Endothelial cell of umbilical vein (primary cell): ENCODE results near the gene POLR3GL. TPM values are rescaled to one million over a fixed set of nuclear protein-coding genes. Genes with fewer than 3 reads are reported as not detected.

Experiments
- BruUV-seq: library from RNA; stranded (reverse); fragments of 400-500 nt; replicated peaks from 2 replicates; lab custom pipeline; 2021; lab: Mats Ljungman, UMichigan
- CTCF ChIA-PET: fragments of 300-600, 350-600 bp; sonication (Branson Sonifier 250); formaldehyde crosslinking; loops from one replicate; lab custom pipeline; 2021; ENCODE audit warnings: antibody characterized with exemption, inconsistent platforms; lab: Charles Lee
- POLR2A ChIA-PET: fragments of 300-600, 350-600 bp; sonication (Branson Sonifier 250); formaldehyde crosslinking; loops from one replicate; lab custom pipeline; 2021; ENCODE audit warnings: antibody characterized with exemption, inconsistent platforms; lab: Charles Lee
- DNase-seq: peaks from one replicate; pipeline ENCODE4 v3.0.0-alpha.2; 2011; ENCODE audit warnings: low read depth, low spot score
- FAIRE-seq: peaks from 2 replicates; lab custom pipeline; 2011; peaks lifted over from hg19 to GRCh38; lab: Jason Lieb, UNC
- H2AFZ ChIP-seq: 2 replicates; pipeline ENCODE4 v1.6.0; 2012; ENCODE audit warnings: low read depth, low read length, control low read depth, inconsistent platforms
- H3K27ac ChIP-seq: 2 replicates; pipeline ENCODE4 v1.5.1; 2011; ENCODE audit warnings: low read depth, mild to moderate bottlenecking, control low read depth, low read length, moderate library complexity; ENCODE audit not compliant: insufficient read depth
- H3K27me3 ChIP-seq, 2 experiments: 2 replicates each; pipeline versions ENCODE4 v1.6.0 to v1.6.1; 2011; ENCODE audit warnings: low read length in 2 of 2, mixed read lengths in 1 of 2; ENCODE audit not compliant: control insufficient read depth in 2 of 2, insufficient read depth in 2 of 2
- H3K36me3 ChIP-seq, 2 experiments: 2 replicates in 1 of 2; 3 replicates in 1 of 2; pipeline ENCODE4 v1.5.1; 2011; ENCODE audit warnings: low read length in 2 of 2, mild to moderate bottlenecking in 1 of 2, moderate library complexity in 1 of 2; ENCODE audit not compliant: control insufficient read depth in 2 of 2, insufficient read depth in 2 of 2; ENCODE audit errors: extremely low read depth in 1 of 2
- H3K4me1 ChIP-seq: 3 replicates; pipeline ENCODE4 v1.5.1; 2011; ENCODE audit warnings: mild to moderate bottlenecking, low read length; ENCODE audit not compliant: control insufficient read depth, insufficient read depth; ENCODE audit errors: extremely low read depth
- H3K4me2 ChIP-seq: 2 replicates; pipeline ENCODE4 v1.6.1; 2011; ENCODE audit warnings: low read length, control low read depth, mixed read lengths; ENCODE audit not compliant: insufficient read depth
- H3K4me3 ChIP-seq, 3 experiments: fragments of 200-600 bp in 1 of 3; sonication (generic), shearing (Covaris generic) in 1 of 3; replicated peaks in 1 of 3; 2 replicates each; pipeline ENCODE4 v1.5.1; 2011 to 2016; ENCODE audit warnings: control low read depth in 3 of 3, low read length in 3 of 3, mild to moderate bottlenecking in 2 of 3, inconsistent platforms in 1 of 3, low read depth in 1 of 3, moderate library complexity in 1 of 3; ENCODE audit not compliant: insufficient read depth in 1 of 3
- H3K79me2 ChIP-seq: 2 replicates; pipeline ENCODE4 v1.6.0; 2012; ENCODE audit warnings: low read length, inconsistent platforms; ENCODE audit not compliant: control insufficient read depth, insufficient read depth
- H3K9ac ChIP-seq: replicated peaks from 2 replicates; pipeline ENCODE3; 2011; ENCODE audit warnings: low read length, control low read depth; ENCODE audit not compliant: insufficient read depth; ENCODE audit errors: extremely low read depth
- H3K9me1 ChIP-seq: replicated peaks from 3 replicates; pipeline ENCODE4 v1.6.0; 2011; ENCODE audit warnings: mild to moderate bottlenecking, low read length; ENCODE audit not compliant: control insufficient read depth, insufficient read depth; ENCODE audit errors: extremely low read depth
- H3K9me3 ChIP-seq: replicated peaks from 2 replicates; pipeline ENCODE4 v1.5.1; 2012; ENCODE audit warnings: low read length, inconsistent platforms; ENCODE audit not compliant: control insufficient read depth, insufficient read depth
- H4K20me1 ChIP-seq: replicated peaks from 2 replicates; pipeline ENCODE3; 2011; ENCODE audit warnings: mild to moderate bottlenecking, low read length; ENCODE audit not compliant: control insufficient read depth, insufficient read depth; ENCODE audit errors: extremely low read depth
- EZH2 ChIP-seq: IDR thresholded peaks from 2 replicates; pipeline ENCODE4 v1.6.1; 2012; ENCODE audit warnings: borderline replicate concordance, low read depth, mild to moderate bottlenecking, moderate library complexity, low read length, inconsistent platforms; ENCODE audit not compliant: severe bottlenecking
- GATA2 ChIP-seq: IDR thresholded peaks from 2 replicates; pipeline ENCODE4 v1.7.0; 2011; ENCODE audit warnings: low read depth, mild to moderate bottlenecking, moderate library complexity, mixed read lengths, low read length; ENCODE audit not compliant: insufficient read length, insufficient read depth
- JUN ChIP-seq: IDR thresholded peaks from 2 replicates; pipeline ENCODE4 v1.6.1; 2011; ENCODE audit warnings: borderline replicate concordance, low read depth; ENCODE audit not compliant: insufficient read length, insufficient read depth
- POLR2A ChIP-seq: IDR thresholded peaks from 2 replicates; pipeline ENCODE4 v1.6.1; 2012; ENCODE audit warnings: low read depth, mild to moderate bottlenecking, control low read depth, low read length
- POLR2AphosphoS5 ChIP-seq: IDR thresholded peaks from 2 replicates; pipeline ENCODE4 v1.6.1; 2012; ENCODE audit warnings: low read depth, mild to moderate bottlenecking, control low read depth, low read length, moderate library complexity; ENCODE audit not compliant: insufficient read depth
- dilution Hi-C: fragments of 300-500 bp; cut with MboI; formaldehyde crosslinking; loops from one replicate; pipeline ENCODE4 v1.15.0; 2019; ENCODE audit warnings: low sequenced_read_pairs; ENCODE audit not compliant: extremely low pct_ligation_motif_present
- intact Hi-C: fragments of 100-400 bp; cut with micrococcal nuclease; formaldehyde crosslinking; loops from one replicate; pipeline ENCODE4 v1.10.0; 2022
- polyA plus RNA-seq, 4 experiments: library from polyadenylated mRNA; depleted of rRNA in 3 of 4; stranded (reverse) in 3 of 4; unstranded in 1 of 4; fragments of >200 nt; gene quantifications; 2 replicates each; pipeline versions ENCODE4 v1.2.1 to v1.2.3, GENCODE V29; 2011 to 2012; ENCODE audit warnings: missing spikeins in 1 of 4
- total RNA-seq: library from RNA; stranded (reverse); gene quantifications from 2 replicates; pipeline ENCODE4 v1.2.3, GENCODE V29; 2021

The POLR3GL gene
- total and polyA plus RNA-seq, 2 donors (not counting 3 experiments of a cell fraction or from before 2014, with no cell fraction given) = 12.4 to 15.3 TPM

GRCh38 chr1:145951526-145951925, 13.0 kb upstream of the POLR3GL start:
- Histone ChIP-seq H3K9ac (no peak overlapping the region), H3K9me3 (no peaks in the 10 kb centered on the region), H3K79me2 (peaks cover 80% of the 10 kb centered on the region), H3K9me1 (no peaks in the 10 kb centered on the region), H3K36me3 (no peaks in the 10 kb centered on the region), H3K4me3 (no peak overlapping the region), H3K27ac (no peak overlapping the region), H3K27me3 (no peaks in the 10 kb centered on the region), H4K20me1 (no peaks in the 10 kb centered on the region), H3K4me1 (peaks cover 23% of the 10 kb centered on the region), H3K4me2 (no peak overlapping the region), H2AFZ (no peak overlapping the region)
- ChIA-PET CTCF (no interaction called here), POLR2A (interaction anchor here (0.5 kb wide), 1 partner anchor 13 kb away, joined by 3 read pairs; the partner anchor contains the start of genes ANKRD34A and POLR3GL)
- no peak for TF ChIP-seq POLR2AphosphoS5
- TF ChIP-seq POLR2A = no peak
- TF ChIP-seq JUN = no peak
- no peak for TF ChIP-seq EZH2
- dilution Hi-C loops = no loop called here
- intact Hi-C loops = no loop called here
- BruUV-seq = no TSS peak
- FAIRE-seq (no peak), DNase-seq (no peak)

- no peak for TF ChIP-seq GATA2
- TF ChIP-seq POLR2AphosphoS5 = no peak
- no peaks in the 10 kb centered on the region for H4K20me1 ChIP-seq
- dilution Hi-C loops = no loop called here
- H3K27ac ChIP-seq = no peak overlapping the region
- no peak overlapping the region for H3K9ac ChIP-seq
- intact Hi-C loops = no loop called here
- H3K9me3 ChIP-seq = no peaks in the 10 kb centered on the region
- H3K9me1 ChIP-seq = no peaks in the 10 kb centered on the region
- DNase-seq (no peak), FAIRE-seq (no peak)
- no peak overlapping the region for H2AFZ ChIP-seq
- H3K4me2 ChIP-seq = no peak overlapping the region
- no peaks in the 10 kb centered on the region for H3K36me3 ChIP-seq
- peaks cover 28% of the 10 kb centered on the region for H3K4me1 ChIP-seq
- CTCF ChIA-PET = no interaction called here
- H3K79me2 ChIP-seq = peaks cover 84% of the 10 kb centered on the region
- no peak overlapping the region for H3K4me3 ChIP-seq
- POLR2A ChIA-PET = no interaction called here
- H3K27me3 ChIP-seq = no peaks in the 10 kb centered on the region
- BruUV-seq = no TSS peak
Measured at GRCh38 chr1:145952903-145953302, 11.6 kb upstream of the POLR3GL start.
